ENCODE data around the gene CBX8. TPM values are rescaled to one million over a fixed set of nuclear protein-coding genes. Genes with fewer than 3 reads are reported as not detected.

The CBX8 gene
- total and polyA plus RNA-seq, 2 of the 13 experiments (the other 11 are each of a cell fraction or from before 2014, with no cell fraction given): 0.34 to 12.6 TPM

GRCh38 chr17:79835470-79835899 lies 38.6 kb upstream of the CBX8 start (continued):
- TF ChIP-seq ZNF142 (CRISPR knock-in tag; IDR thresholded peaks at IDR 0.05) (no peak), KLF6 (CRISPR knock-in tag; IDR thresholded peaks at IDR 0.05) (no peak), SETDB1 (CRISPR knock-in tag; IDR thresholded peaks at IDR 0.05; ENCODE audit: borderline replicate concordance) (no peak), GABPB1 (CRISPR knock-in tag; IDR thresholded peaks at IDR 0.05) (peak; percentile 11; the same call in 1 of the 2 replicates), SMYD3 (CRISPR knock-in tag; IDR thresholded peaks at IDR 0.05) (no peak), ZNF609 (CRISPR knock-in tag; IDR thresholded peaks at IDR 0.05; ENCODE audit: borderline replicate concordance) (no peak), ATM (IDR thresholded peaks at IDR 0.05; ENCODE audit: borderline replicate concordance) (no peak), ZNF10 (CRISPR knock-in tag; IDR thresholded peaks at IDR 0.05; ENCODE audit: borderline replicate concordance, low read depth) (no peak), ZNF546 (CRISPR knock-in tag; conservative IDR thresholded peaks at IDR 0.05) (no peak), SRSF4 (IDR thresholded peaks at IDR 0.05; ENCODE audit: low read depth, low read length, poor library complexity, severe bottlenecking) (no peak), PTBP1 (IDR thresholded peaks at IDR 0.05; ENCODE audit: low read depth, low read length, poor library complexity, severe bottlenecking) (peak; percentile 18), NR1H2 (CRISPR knock-in tag; IDR thresholded peaks at IDR 0.05; ENCODE audit: borderline replicate concordance, low read depth) (no peak), ZNF761 (CRISPR knock-in tag; conservative IDR thresholded peaks at IDR 0.05) (no peak), AGO1 (IDR thresholded peaks at IDR 0.05; ENCODE audit: low read depth, low read length, poor library complexity, severe bottlenecking) (no peak), ZNF737 (CRISPR knock-in tag; IDR thresholded peaks at IDR 0.05; ENCODE audit: borderline replicate concordance) (no peak), IKZF1 (IDR thresholded peaks at IDR 0.05) (no peak), PCBP2 (optimal IDR thresholded peaks at IDR 0.05; ENCODE audit: low read depth, low read length, poor library complexity, severe bottlenecking) (no peak), MXD1 (CRISPR knock-in tag; IDR thresholded peaks at IDR 0.05) (no peak), SIX1 (CRISPR knock-in tag; IDR thresholded peaks at IDR 0.05; ENCODE audit: borderline replicate concordance) (no peak), SPEN (CRISPR knock-in tag; IDR thresholded peaks at IDR 0.05; ENCODE audit: low read depth) (peak; percentile 9; the same call in 1 of the 2 replicates)

Data from HepG2 (cell line).